A549 (cell line): Measurements from ENCODE around the gene TNFSF8. TPM values are rescaled to one million over a fixed set of nuclear protein-coding genes. Genes with fewer than 3 reads are reported as not detected.

Experiments used
- ATAC-seq, 2 experiments: fragments of 200-7000 bp in 1 of 2; fragments of >200 bp in 1 of 2; cut with Nextera tagmentation in 1 of 2; cut with Tn5 transposase in 1 of 2; 3 replicates each; pipeline versions ENCODE4 v1.8.0 to v1.9.1; 2018 to 2020; ENCODE audit warnings: mild to moderate bottlenecking in 1 of 2, moderate library complexity in 1 of 2
- CTCF ChIA-PET: fragments of 300-600 bp; sonication (Branson Sonifier 250); formaldehyde crosslinking; extraction: SDS; loops from one replicate; lab custom pipeline; 2021; ENCODE audit warnings: antibody characterized with exemption, inconsistent platforms; lab: Yijun Ruan, JAX
- POLR2A ChIA-PET: fragments of 350-600 bp; formaldehyde crosslinking; extraction: SDS; loops from one replicate; lab custom pipeline; 2021; ENCODE audit warnings: antibody characterized with exemption, inconsistent platforms; lab: Yijun Ruan, JAX
- DNase-seq, 2 experiments: peaks; one replicate each; pipeline versions ENCODE4 v3.0.0 to v3.0.0-alpha.2; 2011 to 2016; ENCODE audit warnings: low read depth in 1 of 2, low spot score in 1 of 2
- FAIRE-seq: peaks from 2 replicates; lab custom pipeline; 2011; peaks lifted over from hg19 to GRCh38; lab: Jason Lieb, UNC
- H3K27ac ChIP-seq, 2 experiments: fragments of >200 bp; sonication (Bioruptor Twin); formaldehyde crosslinking; 3 replicates each; pipeline ENCODE4 v1.5.1; 2016 to 2017
- H3K4me1 ChIP-seq: fragments of >200 bp; sonication (Bioruptor Twin); formaldehyde crosslinking; 3 replicates; pipeline ENCODE4 v1.6.1; 2016
- H3K4me2 ChIP-seq: fragments of >200 bp; sonication (Bioruptor Twin); formaldehyde crosslinking; 3 replicates; pipeline ENCODE4 v1.6.1; 2016
- H3K4me3 ChIP-seq: fragments of >200 bp; sonication (Bioruptor Twin); formaldehyde crosslinking; 3 replicates; pipeline ENCODE4 v1.5.1; 2016
- H3K9me3 ChIP-seq: fragments of >200 bp; sonication (Bioruptor Twin); formaldehyde crosslinking; 3 replicates; pipeline ENCODE4 v1.6.1; 2016
- CBX8 ChIP-seq: fragments of 200-600 bp; sonication (generic); IDR thresholded peaks from 2 replicates; pipeline ENCODE4 v1.6.1; 2016
- CEBPB ChIP-seq, 2 experiments: fragments of >200 bp in 1 of 2; sonication (Bioruptor Twin) in 1 of 2; formaldehyde crosslinking in 1 of 2; IDR thresholded peaks; 2 replicates each; pipeline ENCODE4 v1.6.1; 2012 to 2016
- CHD4 ChIP-seq: fragments of 200-600 bp; sonication (generic); IDR thresholded peaks from 2 replicates; pipeline ENCODE4 v1.6.1; 2016; ENCODE audit warnings: antibody characterized with exemption, mild to moderate bottlenecking, borderline replicate concordance
- EHF ChIP-seq: fragments of 250-450 bp; sonication (Bioruptor Pico); IDR thresholded peaks from 2 replicates; pipeline ENCODE4 v1.5.0; 2020; ENCODE audit warnings: mild to moderate bottlenecking
- EP300 ChIP-seq, 2 experiments: fragments of >200 bp; sonication (Bioruptor Twin); formaldehyde crosslinking; IDR thresholded peaks; 2 replicates in 1 of 2; 3 replicates in 1 of 2; pipeline ENCODE4 v1.6.1; 2016 to 2017
- ESRRA ChIP-seq: fragments of 150-350 bp; IDR thresholded peaks from 2 replicates; pipeline ENCODE4 v1.6.1; 2014; ENCODE audit warnings: mild to moderate bottlenecking, low read length, borderline replicate concordance
- FOSB ChIP-seq: fragments of 250-450 bp; sonication (Bioruptor Pico); IDR thresholded peaks from 2 replicates; pipeline ENCODE4 v1.5.0; 2020; ENCODE audit warnings: mild to moderate bottlenecking, moderate library complexity
- FOSL2 ChIP-seq, 2 experiments: fragments of 450-650 bp in 1 of 2; fragments of >200 bp in 1 of 2; sonication (Bioruptor Twin) in 1 of 2; formaldehyde crosslinking; IDR thresholded peaks; 2 replicates each; pipeline versions ENCODE4 v1.5.0 to v1.6.1; 2016 to 2020; ENCODE audit warnings: mild to moderate bottlenecking in 1 of 2, moderate library complexity in 1 of 2
- GATA3 ChIP-seq: IDR thresholded peaks from 2 replicates; pipeline ENCODE4 v1.6.1; 2012; ENCODE audit warnings: borderline replicate concordance
- HDAC2 ChIP-seq: fragments of 200-600 bp; sonication (generic); IDR thresholded peaks from 2 replicates; pipeline ENCODE4 v1.6.1; 2016
- HOXA7 ChIP-seq: fragments of 250-450 bp; sonication (Bioruptor Pico); IDR thresholded peaks from 2 replicates; pipeline ENCODE4 v1.5.0; 2020; ENCODE audit warnings: mild to moderate bottlenecking, moderate library complexity
- HOXB13 ChIP-seq: fragments of 250-450 bp; sonication (Bioruptor Pico); IDR thresholded peaks from 2 replicates; pipeline ENCODE4 v1.5.0; 2020; ENCODE audit warnings: low read depth, mild to moderate bottlenecking, moderate library complexity
- JUNB ChIP-seq: fragments of >200 bp; sonication (Bioruptor Twin); formaldehyde crosslinking; IDR thresholded peaks from 2 replicates; pipeline ENCODE4 v1.6.1; 2016
- KDM1A ChIP-seq: fragments of 200-600 bp; sonication (generic); IDR thresholded peaks from 2 replicates; pipeline ENCODE4 v1.6.1; 2016; ENCODE audit warnings: low read depth, mild to moderate bottlenecking
- MAFK ChIP-seq: fragments of 450-650 bp; IDR thresholded peaks from 2 replicates; pipeline ENCODE4 v1.6.1; 2014; ENCODE audit not compliant: partially characterized antibody
- PHF8 ChIP-seq: fragments of 200-600 bp; sonication (generic); IDR thresholded peaks from 2 replicates; pipeline ENCODE4 v1.6.1; 2016; ENCODE audit warnings: low read depth, mild to moderate bottlenecking, antibody characterized with exemption, moderate library complexity, borderline replicate concordance
- POLR2A ChIP-seq: IDR thresholded peaks from 2 replicates; pipeline ENCODE4 v1.6.1; 2012; ENCODE audit warnings: mild to moderate bottlenecking, low read length
- POLR2AphosphoS2 ChIP-seq: conservative IDR thresholded peaks from 2 replicates; pipeline ENCODE4 v1.6.1; 2012; ENCODE audit warnings: low read length, improper control_type of control experiment, inconsistent platforms
- RAD21 ChIP-seq, 2 experiments: fragments of >200 bp in 1 of 2; sonication (Bioruptor Twin) in 1 of 2; formaldehyde crosslinking in 1 of 2; IDR thresholded peaks in 1 of 2; conservative IDR thresholded peaks in 1 of 2; 2 replicates in 1 of 2; 3 replicates in 1 of 2; pipeline ENCODE4 v1.6.1; 2012 to 2018; ENCODE audit warnings: inconsistent platforms in 1 of 2
- RARB ChIP-seq: fragments of 250-450 bp; sonication (Bioruptor Pico); IDR thresholded peaks from 2 replicates; pipeline ENCODE4 v1.8.0; 2021; ENCODE audit warnings: mild to moderate bottlenecking, moderate library complexity
- RFX5 ChIP-seq: fragments of 450-650 bp; IDR thresholded peaks from 2 replicates; pipeline ENCODE4 v1.7.1; 2014; ENCODE audit warnings: antibody characterized with exemption, mild to moderate bottlenecking, moderate library complexity
- SMC3 ChIP-seq: fragments of >200 bp; sonication (Bioruptor Twin); formaldehyde crosslinking; IDR thresholded peaks from 3 replicates; pipeline ENCODE4 v1.6.1; 2018; ENCODE audit warnings: inconsistent platforms
- SREBF2 ChIP-seq: fragments of 450-650 bp; IDR thresholded peaks from 2 replicates; pipeline ENCODE4 v1.6.1; 2014; ENCODE audit warnings: mild to moderate bottlenecking, moderate library complexity
- ZC3H11A ChIP-seq: fragments of 450-650 bp; IDR thresholded peaks from 2 replicates; pipeline ENCODE4 v1.6.1; 2014; ENCODE audit warnings: antibody characterized with exemption, mild to moderate bottlenecking
- ZFP36 ChIP-seq: fragments of 450-650 bp; IDR thresholded peaks from 2 replicates; pipeline ENCODE4 v1.6.1; 2014; ENCODE audit warnings: borderline replicate concordance; ENCODE audit not compliant: partially characterized antibody
- WGBS: methylation state at CpG from one replicate; pipeline ENCODE4 v1.1.6; 2017; ENCODE audit errors: missing lambda C conversion rate; 5-methylcytosine and 5-hydroxymethylcytosine counted together
- polyA plus RNA-seq, 4 experiments: library from polyadenylated mRNA; depleted of rRNA in 3 of 4; stranded (reverse); fragments of >200 nt; fragmentation: RNase III in 1 of 4; extraction: RNeasy Plus Mini Kit Qiagen cat#74134 plus additional on column Dnase treatment in 1 of 4; gene quantifications; 2 replicates in 3 of 4; 3 replicates in 1 of 4; pipeline ENCODE4 v1.2.3, GENCODE V29; 2011 to 2017
- TF ChIP-seq, protein P1 (sequence below): fragments of >200 bp; sonication (Bioruptor Twin); formaldehyde crosslinking; IDR thresholded peaks from 2 replicates; pipeline ENCODE4 v1.6.1; 2016
- TF ChIP-seq, protein P2 (sequence below): fragments of >200 bp; sonication (Bioruptor Twin); formaldehyde crosslinking; IDR thresholded peaks from 3 replicates; pipeline ENCODE4 v1.6.1; 2016
- TF ChIP-seq, protein P3 (sequence below): fragments of 150-350 bp; IDR thresholded peaks from 2 replicates; pipeline ENCODE4 v1.6.1; 2014; ENCODE audit warnings: low read depth, mild to moderate bottlenecking, low read length

Gene TNFSF8
- polyA plus RNA-seq, 2 of the 4 experiments (the other 2 are of a cell fraction) = not detected

DNA sequence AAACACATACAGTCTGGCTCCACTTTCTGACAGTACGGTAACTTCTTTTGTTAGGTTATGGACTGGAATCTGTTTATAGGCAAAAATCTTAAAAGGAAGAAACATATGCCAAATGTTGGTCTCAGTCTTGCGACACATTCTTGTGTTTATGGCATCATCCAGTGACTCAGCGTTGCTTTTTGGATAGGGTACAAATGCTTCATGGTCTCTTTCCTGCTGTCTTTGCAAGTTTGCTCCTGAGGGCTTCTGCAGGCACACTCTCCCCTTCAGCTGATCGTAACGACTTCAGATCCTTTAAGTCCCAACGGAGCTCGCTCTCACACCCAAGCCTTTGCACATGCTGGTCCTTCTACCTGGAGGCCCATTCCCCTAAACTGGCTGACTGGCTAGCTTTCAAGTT is 23.6 kb upstream of the TNFSF8 start:
- TF ChIP-seq, protein P1, sequence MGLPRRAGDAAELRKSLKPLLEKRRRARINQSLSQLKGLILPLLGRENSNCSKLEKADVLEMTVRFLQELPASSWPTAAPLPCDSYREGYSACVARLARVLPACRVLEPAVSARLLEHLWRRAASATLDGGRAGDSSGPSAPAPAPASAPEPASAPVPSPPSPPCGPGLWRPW = peak; percentile 63; the same call in 1 of the 2 replicates
- peak; percentile 53 for TF ChIP-seq MAFK
- TF ChIP-seq FOSL2 (IDR thresholded peaks at IDR 0.05) = peak; percentile 61; the same call in 1 of the 2 replicates
- TF ChIP-seq FOSL2 (CRISPR knock-in tag; IDR thresholded peaks at IDR 0.05) = no peak
- peak; percentile 65 for TF ChIP-seq JUNB
- no peak for TF ChIP-seq SREBF2
- TF ChIP-seq, protein P2, sequence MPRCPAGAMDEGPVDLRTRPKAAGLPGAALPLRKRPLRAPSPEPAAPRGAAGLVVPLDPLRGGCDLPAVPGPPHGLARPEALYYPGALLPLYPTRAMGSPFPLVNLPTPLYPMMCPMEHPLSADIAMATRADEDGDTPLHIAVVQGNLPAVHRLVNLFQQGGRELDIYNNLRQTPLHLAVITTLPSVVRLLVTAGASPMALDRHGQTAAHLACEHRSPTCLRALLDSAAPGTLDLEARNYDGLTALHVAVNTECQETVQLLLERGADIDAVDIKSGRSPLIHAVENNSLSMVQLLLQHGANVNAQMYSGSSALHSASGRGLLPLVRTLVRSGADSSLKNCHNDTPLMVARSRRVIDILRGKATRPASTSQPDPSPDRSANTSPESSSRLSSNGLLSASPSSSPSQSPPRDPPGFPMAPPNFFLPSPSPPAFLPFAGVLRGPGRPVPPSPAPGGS = 0 out of 3 replicates have a peak, but pooled peaks have one; percentile 37
- TF ChIP-seq GATA3 = no peak
- no peak for TF ChIP-seq RFX5
- peak; percentile 80 to 87 for TF ChIP-seq CEBPB (IDR thresholded peaks at IDR 0.05)
- TF ChIP-seq HDAC2 = no peak
- TF ChIP-seq ZC3H11A = no peak
- TF ChIP-seq RARB (CRISPR knock-in tag) = no peak
- peak; percentile 37 to 70; a peak in 4 of 6 replicates for ATAC-seq
- peak overlapping the region; percentile 24 for H3K4me2 ChIP-seq
- H3K4me3 ChIP-seq = no peak overlapping the region
- ChIA-PET CTCF (interaction anchor here (1.6 to 2.2 kb wide), 3 partner anchors 15 to 43 kb away, joined by 4 to 5 read pairs (median 5); no protein-coding TSS in a partner anchor), POLR2A (no interaction called here)
- WGBS = 55% methylated on average over 7 of the region's 7 CpGs
- H3K9me3 ChIP-seq = peaks cover 5% of the 10 kb centered on the region; the same call in 1 of the 3 replicates
- H3K27ac ChIP-seq = peak overlapping the region; percentile 15 to 49; a peak in 4 of 6 replicates
- DNase-seq = peak in 1 of 2 experiments; percentile 40
- H3K4me1 ChIP-seq = peaks cover 13% of the 10 kb centered on the region
- FAIRE-seq = no peak

DNA sequence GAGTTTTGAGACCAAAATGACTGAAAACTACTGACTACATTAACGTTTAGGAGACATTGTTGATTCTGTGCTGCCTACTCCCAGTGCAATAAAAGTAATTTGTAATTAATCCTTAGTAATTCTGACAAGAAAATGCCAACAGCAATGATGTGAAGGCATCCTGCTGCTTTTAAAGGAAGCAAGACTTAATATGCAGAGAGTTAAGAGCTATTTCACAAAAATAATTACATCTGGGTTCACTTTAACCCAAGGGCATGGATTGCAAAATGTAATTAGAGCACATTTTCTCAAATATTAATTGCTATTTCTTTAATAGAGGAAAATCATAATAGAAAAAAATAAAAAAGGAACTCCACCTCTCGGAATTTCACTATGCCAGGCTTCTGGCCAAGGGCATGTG is 22.7 kb upstream of the TNFSF8 start:
- Histone ChIP-seq H3K27ac (no peak overlapping the region; a peak in 2 of 6 replicates), H3K4me1 (peaks cover 13% of the 10 kb centered on the region), H3K9me3 (0 out of 3 replicates have a peak, but pooled peaks cover 2% of the 10 kb centered on the region), H3K4me3 (no peak overlapping the region), H3K4me2 (no peak overlapping the region)
- TF ChIP-seq RFX5 (no peak), SMC3 (no peak), HOXB13 (no peak), JUNB (no peak), KDM1A (no peak), CEBPB (IDR thresholded peaks at IDR 0.05) (no peak), PHF8 (no peak)
- ChIA-PET POLR2A (no interaction called here), CTCF (interaction anchor here (1.1 to 1.6 kb wide), 3 partner anchors 17 to 46 kb away, joined by 3 to 4 read pairs (median 3); no protein-coding TSS in a partner anchor)
- ATAC-seq (no peak), DNase-seq (no peak), FAIRE-seq (no peak)
- WGBS = 49% methylated on average over 2 of the region's 2 CpGs

DNA sequence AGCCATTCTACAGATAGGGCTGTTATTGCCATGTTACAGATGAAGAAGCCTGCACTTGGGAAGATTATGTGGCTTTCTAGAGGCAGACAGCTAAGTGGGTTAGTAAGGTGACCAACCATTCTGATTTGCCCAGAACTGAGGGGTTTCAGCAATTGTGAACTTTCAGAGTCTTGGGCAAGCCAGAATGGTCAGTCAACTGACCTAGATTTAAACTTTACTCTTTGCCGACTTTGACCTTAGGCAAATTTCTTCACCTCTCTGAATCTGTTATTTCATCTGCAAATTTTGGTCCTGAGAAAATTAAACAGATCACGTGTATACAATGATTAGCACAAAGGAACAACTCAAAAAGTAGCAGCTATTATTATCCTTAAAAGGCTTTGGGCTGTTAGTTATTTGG is 20.4 kb upstream of the TNFSF8 start:
- WGBS = 62% methylated on average over 2 of the region's 2 CpGs
- ATAC-seq (no peak), FAIRE-seq (no peak), DNase-seq (no peak)
- CTCF ChIA-PET = interaction anchor here (1.2 kb wide), 1 partner anchor 39 kb away, joined by 3 read pairs; no protein-coding TSS in a partner anchor
- Histone ChIP-seq H3K4me2 (no peak overlapping the region), H3K4me3 (no peak overlapping the region), H3K27ac (no peak overlapping the region), H3K9me3 (no peaks in the 10 kb centered on the region), H3K4me1 (peaks cover 13% of the 10 kb centered on the region)
- TF ChIP-seq POLR2AphosphoS2 = no peak
- TF ChIP-seq CBX8 = no peak
- TF ChIP-seq ZFP36 = no peak
- no peak for TF ChIP-seq EHF (CRISPR knock-in tag)
- TF ChIP-seq ESRRA = no peak
- no peak for TF ChIP-seq JUNB
- TF ChIP-seq, protein P1 = no peak
- TF ChIP-seq RAD21 (conservative IDR thresholded peaks at IDR 0.05 in 1 of 2, IDR thresholded peaks at IDR 0.05 in 1 of 2) = no peak
- TF ChIP-seq SREBF2 = no peak
- TF ChIP-seq CHD4 = no peak
- no peak for TF ChIP-seq EP300 (IDR thresholded peaks at IDR 0.05)
- TF ChIP-seq POLR2A = no peak
- TF ChIP-seq FOSB = no peak
- TF ChIP-seq, protein P3, sequence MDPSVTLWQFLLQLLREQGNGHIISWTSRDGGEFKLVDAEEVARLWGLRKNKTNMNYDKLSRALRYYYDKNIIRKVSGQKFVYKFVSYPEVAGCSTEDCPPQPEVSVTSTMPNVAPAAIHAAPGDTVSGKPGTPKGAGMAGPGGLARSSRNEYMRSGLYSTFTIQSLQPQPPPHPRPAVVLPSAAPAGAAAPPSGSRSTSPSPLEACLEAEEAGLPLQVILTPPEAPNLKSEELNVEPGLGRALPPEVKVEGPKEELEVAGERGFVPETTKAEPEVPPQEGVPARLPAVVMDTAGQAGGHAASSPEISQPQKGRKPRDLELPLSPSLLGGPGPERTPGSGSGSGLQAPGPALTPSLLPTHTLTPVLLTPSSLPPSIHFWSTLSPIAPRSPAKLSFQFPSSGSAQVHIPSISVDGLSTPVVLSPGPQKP = no peak
- no peak for TF ChIP-seq HOXA7 (CRISPR knock-in tag)
- POLR2A ChIA-PET = no interaction called here
